GM18861 (cell line): ENCODE results near the gene CD4.

ENCODE experiments used
- ATAC-seq: cut with Tn5 transposase; IDR thresholded peaks from one replicate; pipeline ENCODE4 v1.9.1; 2021; ENCODE audit not compliant: unreplicated experiment

The CD4 gene

GRCh38 chr12:6810758-6811157, 21.4 kb downstream of the CD4 start:
- no peak for ATAC-seq

DNA sequence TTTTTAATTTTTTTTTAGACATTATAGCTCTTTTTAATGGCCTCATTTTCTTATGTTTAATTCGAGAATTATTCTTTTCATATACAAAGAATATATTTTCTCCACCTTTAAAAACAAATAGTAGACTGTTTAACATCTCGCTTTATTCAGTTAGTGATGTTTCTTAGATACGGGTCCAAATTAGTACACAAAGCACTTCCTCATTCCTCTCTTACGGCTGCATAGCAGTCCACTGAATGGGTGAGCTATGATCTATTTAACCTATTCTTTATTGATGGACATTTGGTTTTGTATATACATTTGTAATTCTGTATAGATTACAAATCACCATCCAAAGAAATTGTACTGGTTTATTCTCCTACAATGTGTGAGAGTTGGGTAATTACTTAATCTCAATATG, 24.0 kb downstream of the CD4 start:
- no peak for ATAC-seq

DNA sequence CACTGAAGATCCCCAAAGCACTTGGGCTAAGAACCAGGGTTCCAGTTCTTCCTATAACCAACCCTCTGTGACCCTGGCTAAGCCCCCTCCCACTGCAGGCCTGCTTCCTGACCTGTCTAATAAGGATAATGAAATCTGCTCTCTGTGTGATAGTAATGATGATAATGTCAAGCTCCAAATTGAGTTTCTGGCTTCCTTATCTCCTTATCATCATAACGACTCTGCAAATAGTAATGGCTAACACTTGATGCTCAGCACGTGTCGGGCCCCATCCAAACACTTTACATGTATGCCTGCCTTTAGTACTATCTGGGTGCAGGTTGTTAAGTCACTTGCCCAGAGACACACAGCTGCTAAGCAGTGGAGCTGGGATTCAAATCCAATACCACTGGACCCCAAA, 27.3 kb downstream of the CD4 start:
- no peak for ATAC-seq

DNA sequence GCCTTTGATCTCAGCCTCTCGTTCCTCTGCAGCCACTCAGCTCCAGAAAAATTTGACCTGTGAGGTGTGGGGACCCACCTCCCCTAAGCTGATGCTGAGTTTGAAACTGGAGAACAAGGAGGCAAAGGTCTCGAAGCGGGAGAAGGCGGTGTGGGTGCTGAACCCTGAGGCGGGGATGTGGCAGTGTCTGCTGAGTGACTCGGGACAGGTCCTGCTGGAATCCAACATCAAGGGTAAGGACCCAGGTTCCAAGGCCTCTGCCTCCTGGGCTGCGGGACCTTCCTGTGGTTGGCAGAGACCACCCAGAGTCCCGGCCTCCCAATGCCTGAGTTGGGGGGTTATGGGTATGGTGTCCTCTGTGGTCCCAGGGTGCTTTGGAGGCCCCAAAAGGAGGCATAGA, 27.8 kb downstream of the CD4 start:
- no peak for ATAC-seq

DNA sequence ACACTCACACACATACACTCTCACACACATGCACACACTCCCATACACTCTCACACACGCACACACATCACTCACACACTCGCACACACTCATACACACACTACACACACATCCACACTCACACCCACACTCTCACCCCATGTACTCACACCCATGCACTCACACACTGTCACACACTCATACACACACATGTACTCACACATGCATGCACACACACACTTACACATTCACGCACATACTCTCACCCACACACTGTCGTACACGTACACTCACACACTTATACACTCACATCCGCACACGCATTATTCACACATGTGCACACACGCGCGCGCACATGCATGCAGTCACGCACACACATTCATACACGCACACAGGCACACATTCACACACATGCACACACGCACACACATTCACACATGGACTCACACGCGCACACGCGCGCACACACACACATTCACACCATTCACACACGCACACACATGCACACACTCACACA, 28.4 kb downstream of the CD4 start:
- ATAC-seq, result no peak

GRCh38 chr12:6818222-6818621, 28.9 kb downstream of the CD4 start:
- no peak for ATAC-seq

DNA sequence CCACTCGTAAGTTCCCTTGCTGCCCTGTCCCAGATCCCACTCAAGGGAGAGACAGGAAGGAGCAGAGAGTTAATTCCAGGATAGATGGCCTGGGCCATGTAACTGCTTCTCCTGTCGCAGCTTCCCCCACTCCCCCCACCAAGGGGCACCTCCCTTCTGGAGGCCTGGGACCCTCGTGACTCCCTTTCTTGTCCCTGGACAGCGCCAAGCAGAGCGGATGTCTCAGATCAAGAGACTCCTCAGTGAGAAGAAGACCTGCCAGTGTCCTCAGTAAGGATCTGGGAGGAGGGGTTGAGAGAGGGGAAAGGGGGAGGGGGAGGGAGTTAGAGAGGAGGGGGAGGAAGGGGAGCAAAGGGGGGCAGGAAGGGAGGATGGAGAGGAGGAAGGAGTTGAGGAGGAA, 29.3 kb downstream of the CD4 start:
- no peak for ATAC-seq

- no peak for ATAC-seq
Observed at GRCh38 chr12:6819106-6820030, 30.0 kb downstream of the CD4 start.

DNA sequence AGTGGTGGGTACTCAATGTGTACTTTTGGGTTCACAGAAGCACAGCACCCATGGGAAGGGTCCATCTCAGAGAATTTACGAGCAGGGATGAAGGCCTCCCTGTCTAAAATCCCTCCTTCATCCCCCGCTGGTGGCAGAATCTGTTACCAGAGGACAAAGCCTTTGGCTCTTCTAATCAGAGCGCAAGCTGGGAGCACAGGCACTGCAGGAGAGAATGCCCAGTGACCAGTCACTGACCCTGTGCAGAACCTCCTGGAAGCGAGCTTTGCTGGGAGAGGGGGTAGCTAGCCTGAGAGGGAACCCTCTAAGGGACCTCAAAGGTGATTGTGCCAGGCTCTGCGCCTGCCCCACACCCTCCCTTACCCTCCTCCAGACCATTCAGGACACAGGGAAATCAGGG, 30.8 kb downstream of the CD4 start:
- no peak for ATAC-seq

- no peak for ATAC-seq
Observed at GRCh38 chr12:6821591-6822425, 32.5 kb downstream of the CD4 start, which contains the start of gene GPR162. TSS of gene GPR162 (plus strand) at chr12:6821821. CDS start at chr12:6823899, 2,078 bp downstream.

GRCh38 chr12:6822426-6823135, 33.3 kb downstream of the CD4 start:
- no peak for ATAC-seq

DNA sequence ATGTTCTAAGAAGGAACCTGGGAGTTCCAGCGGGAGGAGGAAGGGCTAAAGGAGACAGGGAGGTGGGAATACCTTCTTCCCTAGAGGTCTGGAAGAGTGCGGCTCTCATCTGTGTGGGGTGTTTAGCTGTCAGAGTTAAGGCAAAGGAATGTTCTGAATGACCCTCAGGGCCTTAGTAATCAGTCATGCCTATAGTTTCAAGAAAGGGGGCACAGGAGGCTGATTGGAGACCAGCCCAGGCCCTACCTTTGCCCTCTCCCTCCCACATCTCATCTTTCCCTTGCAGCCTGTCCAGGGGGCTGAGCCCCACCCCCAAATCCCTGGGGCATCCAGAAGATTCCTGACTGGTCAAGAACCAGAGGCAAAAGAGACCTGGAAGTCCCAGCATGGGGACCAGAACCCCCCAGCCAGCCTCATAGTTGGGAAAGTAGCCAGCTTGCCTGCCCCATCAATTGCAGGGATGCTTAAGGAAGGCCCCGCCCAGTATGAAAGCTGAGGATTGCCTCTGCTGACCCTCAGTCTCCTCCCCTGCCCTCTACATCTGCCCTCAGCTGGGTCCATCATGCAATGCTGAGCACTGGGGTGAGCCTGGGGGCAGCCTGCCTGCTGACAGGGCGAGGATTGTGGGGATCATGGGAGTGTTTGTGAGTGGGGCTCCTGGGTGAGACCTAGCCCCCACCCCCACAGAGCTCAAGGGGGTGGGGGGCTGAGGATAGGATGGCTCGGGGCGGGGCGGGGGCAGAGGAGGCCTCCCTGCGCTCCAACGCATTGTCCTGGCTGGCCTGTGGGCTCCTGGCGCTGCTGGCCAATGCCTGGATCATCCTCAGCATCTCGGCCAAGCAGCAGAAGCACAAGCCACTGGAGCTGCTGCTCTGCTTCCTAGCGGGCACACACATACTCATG, 34.1 kb downstream of the CD4 start:
- ATAC-seq, result no peak

GRCh38 chr12:6824085-6824775, 34.9 kb downstream of the CD4 start:
- ATAC-seq, result no peak

GRCh38 chr12:6824901-6825381, 35.6 kb downstream of the CD4 start:
- ATAC-seq, result no peak

DNA sequence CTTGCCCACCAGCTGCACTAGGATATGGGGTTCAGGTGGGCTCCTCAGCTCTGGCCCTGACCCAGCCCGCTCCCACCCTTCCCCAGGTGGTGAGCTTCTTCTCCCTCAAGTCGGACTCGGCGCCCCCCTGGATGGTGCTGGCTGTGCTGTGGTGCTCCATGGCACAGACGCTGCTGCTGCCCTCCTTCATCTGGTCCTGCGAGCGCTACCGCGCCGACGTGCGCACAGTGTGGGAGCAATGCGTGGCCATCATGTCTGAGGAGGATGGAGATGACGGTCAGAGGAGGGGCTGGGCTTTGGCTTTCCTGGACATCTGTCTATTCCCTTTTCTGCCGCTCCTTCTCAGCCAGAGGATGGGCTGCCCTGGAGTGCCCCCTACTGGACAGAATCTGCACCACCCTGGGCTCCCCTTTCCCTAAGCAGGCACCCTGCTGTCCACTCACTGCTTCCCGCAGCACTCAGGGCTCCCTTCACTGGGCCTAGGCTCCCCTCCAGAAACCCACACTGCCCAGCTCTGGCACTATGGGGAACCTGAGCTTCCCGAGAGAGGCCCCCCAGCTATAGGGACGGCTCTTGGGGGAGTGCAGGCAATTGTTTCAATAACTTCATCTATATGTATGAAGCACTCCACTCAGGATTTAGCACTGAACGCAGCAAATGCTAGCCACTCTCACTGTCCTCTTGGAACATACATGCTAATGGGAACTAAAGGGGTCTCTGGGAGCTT, 36.2 kb downstream of the CD4 start:
- no peak for ATAC-seq

DNA sequence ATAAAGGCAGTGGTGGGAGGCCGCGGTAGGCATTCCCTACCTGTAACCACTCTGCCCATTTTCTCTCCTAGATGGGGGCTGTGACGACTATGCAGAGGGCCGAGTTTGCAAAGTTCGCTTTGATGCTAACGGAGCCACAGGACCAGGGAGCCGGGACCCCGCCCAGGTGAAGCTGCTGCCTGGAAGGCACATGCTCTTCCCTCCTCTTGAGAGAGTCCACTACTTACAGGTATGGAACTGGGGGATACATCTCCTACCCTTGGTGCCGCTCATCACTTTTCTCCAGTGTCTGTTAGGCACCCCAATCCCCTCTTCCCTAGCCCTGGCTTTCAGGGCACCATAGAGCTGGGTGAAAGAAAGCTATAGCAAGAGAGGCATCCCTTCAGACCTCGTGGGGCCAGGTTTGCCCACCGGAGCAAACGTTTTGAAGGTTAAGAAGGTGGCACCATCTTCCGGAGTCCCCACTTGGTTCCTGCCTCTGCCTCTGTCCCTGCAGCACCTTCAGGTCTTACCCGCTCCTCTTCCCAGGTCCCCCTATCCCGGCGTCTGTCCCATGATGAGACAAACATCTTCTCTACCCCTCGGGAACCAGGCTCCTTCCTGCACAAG, 36.9 kb downstream of the CD4 start:
- no peak for ATAC-seq

GRCh38 chr12:6826734-6827436, 37.6 kb downstream of the CD4 start:
- no peak for ATAC-seq

DNA sequence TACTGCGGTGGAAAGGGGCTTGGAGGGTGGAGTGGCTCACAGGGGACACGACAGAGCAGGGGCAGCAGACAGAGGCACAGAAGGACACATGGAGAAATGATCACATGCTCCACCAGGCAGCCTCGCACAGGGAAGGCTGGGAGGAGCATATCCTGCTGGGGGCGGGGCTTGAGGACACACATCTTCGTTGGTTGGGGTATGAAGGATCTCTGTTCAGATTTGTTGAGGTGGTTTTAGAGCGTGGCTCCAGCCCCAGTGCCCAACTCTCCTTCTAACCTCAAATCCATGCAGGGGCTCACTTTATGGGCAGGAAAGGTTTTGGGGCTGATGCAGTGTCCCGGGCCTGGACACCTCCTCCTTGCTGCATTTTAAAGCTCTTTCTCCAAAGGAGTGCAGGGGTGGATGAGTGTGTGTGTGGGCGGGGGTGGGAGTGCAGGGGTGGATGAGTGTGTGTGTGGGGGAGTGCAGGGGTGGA, 38.1 kb downstream of the CD4 start:
- ATAC-seq, result no peak
